Measurements from ENCODE around the gene UQCRC2.
A peak's percentile ranks its signal among the peaks of the same experiment; 100 is the strongest.
"Not testable (repeated sequence)": the region's sequence is repeated elsewhere in the genome, so short reads cannot be mapped to it uniquely, and the experiment has no call there.

The UQCRC2 gene

DNA sequence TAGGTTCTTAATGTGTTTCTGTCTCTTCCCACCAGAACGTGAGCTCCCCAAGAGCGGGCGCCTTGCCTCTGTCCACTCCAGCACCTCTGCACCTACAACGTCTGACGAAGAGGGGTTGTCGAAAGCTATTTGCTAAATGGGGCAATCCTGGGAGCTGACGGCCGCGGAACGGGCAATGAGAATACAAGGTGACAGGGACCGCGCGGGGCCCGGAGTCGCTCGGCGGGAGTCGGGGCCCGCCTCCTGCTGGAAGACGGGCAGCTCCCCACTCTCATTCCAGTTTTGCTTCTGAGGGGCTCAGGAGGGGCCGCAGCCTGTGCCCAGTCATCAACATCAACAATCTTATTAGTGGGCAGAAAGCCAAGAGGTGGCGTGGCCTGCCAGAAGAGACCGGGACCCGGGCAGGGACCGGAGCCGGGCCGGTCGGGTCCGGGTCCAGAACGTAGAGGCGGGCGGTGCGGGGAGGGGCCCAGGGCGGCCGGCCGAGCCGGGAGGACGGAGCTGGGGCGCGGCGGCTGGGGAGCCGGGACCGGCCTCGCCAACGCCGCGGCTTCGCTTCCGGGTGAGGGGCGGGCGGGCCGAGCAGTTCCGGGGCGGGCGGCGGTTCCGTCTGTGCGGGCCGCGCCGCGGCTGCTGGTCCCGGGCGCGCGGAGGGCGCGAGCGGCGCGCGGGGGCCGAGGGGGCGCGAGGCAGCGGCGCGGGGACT is 54.5 kb downstream of the UQCRC2 start, which contains the start of gene MOSMO:
MOSMO (plus strand) TSS at position 603 of the 706 bp plus-strand sequence. CDS start 191 bp downstream, outside the sequence.
- DNase-seq, result peak; percentile 84

DNA sequence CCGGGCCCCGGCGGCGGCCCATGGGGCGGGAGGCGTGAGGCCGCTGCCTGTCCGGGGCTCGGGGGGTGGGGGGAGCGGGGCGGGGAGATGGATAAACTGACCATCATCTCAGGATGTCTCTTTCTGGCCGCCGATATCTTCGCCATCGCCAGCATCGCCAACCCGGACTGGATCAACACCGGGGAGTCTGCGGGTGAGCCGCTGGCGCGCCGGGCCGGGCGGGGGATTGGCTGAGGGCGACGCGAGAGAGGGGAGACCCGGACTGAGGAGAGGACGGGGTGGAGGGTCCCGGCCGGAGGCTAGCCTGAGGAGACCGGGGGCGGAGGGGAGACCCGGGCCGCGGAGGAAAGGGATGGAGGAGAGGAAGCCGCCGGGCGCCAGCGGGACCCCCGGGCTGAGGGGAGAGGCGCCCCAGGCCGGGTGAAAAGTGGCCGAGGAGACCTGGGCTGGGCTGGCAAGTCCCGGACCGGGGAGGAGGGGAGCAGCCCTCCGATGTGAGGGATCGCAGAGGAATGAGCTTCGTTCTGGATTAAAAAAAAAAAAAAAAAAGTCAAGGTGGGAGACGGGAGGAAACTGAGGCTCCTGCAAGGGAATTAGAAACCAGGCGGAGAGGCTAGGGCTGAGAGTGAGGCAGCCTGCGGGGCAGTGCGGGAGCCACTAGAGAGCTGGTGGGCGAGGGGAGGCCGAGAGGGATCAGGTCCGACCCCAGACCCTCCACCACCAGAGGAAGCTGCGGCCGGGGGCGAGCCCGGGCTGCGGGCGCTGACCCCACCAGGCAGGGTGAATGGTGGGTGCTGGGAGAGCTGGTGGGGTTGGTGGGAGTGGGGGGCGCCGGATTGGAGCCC is 55.3 kb downstream of the UQCRC2 start:
- DNase-seq, result peak; percentile 71

DNA sequence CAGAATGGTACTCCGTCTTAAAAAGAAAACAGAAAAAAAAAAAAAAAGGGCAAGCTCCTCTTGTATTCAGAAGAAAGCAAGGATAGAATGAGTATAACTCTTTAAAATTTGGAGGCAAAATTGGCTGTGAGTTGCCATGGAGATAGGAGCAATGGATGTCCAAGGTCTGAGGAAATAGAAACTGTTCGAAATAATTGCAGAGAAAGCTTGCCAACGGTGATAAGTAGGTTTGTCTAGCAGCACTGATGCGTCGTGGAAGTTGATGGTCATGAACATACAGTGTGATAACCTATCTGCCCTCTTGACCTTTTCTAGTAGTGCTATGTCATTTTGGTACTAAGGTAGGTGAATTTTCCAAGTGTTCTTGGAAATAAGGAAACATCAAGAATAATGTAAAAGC is 57.7 kb downstream of the UQCRC2 start:
- DNase-seq, result no peak

DNA sequence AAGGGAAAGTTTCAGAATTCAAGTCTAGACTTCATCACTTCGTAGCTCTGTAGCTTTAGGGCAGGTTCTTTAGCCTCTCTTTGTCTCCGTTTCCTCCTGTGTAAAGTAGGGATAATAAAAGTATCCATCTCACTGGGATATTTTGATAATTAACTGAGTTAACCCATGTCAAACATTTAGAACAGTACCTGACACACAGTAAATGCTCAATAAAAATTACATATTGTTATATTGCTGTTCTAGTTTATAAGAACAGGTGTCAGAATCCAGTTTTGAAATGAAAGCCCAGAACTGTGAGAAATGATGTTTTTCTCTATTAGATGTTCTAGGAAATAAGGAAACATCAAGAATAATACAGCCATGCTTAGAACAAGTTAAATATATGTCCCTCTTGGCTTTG is 59.1 kb downstream of the UQCRC2 start:
- DNase-seq, result no peak

DNA sequence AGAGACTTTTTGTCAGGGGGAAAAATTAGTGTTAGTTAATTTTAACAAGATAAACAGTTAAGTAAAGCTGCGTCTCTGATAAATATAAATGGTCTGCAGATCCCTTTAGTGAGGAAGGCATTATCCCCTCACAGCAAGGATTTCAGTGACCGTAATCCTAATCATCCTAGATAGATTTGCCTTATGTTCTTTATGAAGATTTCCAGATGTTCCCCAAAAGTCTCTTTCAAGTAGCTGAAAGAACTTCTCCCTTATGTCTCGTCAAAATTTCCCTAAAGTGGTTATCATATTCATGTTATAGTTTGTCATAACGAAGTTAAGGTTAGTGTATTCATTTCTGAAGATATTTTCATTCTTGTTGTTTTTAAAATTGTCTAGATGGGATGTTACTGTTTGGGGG is 60.3 kb downstream of the UQCRC2 start:
- DNase-seq, result no peak

DNA sequence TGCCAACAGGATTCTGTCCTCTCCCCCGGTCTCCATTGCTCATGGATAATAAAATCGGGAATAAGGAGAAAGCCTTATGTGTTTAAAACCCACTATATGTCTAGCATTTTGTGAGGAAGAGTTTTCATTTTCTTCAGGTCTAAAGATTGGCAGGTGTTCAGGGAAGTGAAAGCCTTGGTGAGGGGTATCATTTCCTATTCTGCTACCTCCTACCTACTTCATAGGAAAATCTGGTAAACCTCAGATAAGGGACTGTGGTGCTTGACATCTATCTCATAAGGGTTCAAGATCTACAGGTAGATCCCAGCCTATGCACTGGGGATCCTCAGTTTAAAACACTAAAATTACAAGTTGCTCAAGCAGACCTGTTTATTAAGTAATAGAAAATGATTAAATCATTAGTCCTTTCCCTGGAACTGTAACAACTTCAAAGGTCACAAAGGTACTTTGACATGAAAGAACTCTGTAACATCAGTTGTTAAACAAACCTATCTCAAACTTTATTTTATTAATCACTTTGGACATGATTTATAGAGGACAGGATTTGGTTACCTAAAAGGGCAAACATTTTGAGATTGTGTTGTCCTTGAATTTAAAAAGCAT is 61.2 kb downstream of the UQCRC2 start:
- DNase-seq, result no peak

DNA sequence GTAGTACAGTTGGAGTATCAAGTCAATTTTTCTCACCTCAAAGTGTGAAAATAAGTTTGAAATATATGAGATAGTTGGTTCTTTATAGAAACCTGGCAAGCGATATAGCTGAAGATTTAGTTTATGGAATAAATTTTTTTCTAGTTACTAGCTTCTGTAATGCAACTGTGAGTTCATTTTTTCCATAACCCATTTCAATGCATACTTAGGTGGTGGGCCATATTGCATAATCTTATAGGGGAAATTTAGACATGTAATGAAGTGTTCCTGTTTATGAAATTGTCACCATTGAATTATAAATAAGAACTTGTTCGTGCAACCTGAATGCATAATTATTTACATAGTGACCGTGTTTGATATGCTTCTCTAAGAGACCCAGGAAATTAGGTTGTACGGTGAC is 63.8 kb downstream of the UQCRC2 start:
- DNase-seq, result no peak

DNA sequence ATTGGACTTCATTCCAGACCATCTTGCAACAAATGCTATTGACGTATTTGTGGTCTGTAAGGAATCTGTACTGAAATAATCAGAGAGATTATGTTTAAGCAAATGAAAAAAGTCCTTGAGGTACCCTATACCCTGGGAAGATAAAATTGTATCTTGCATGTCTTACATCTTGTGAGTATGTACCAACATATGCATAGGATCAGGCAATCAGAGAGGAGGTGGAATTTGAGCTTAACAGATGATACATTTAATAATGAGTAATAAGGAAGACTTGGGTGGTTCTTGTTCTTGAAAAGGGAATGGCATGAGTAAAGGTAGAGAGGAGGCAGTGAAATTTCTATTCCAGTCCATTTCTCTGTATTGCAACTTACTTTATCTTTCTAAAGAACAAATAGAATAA is 65.4 kb downstream of the UQCRC2 start:
- DNase-seq, result no peak

DNA sequence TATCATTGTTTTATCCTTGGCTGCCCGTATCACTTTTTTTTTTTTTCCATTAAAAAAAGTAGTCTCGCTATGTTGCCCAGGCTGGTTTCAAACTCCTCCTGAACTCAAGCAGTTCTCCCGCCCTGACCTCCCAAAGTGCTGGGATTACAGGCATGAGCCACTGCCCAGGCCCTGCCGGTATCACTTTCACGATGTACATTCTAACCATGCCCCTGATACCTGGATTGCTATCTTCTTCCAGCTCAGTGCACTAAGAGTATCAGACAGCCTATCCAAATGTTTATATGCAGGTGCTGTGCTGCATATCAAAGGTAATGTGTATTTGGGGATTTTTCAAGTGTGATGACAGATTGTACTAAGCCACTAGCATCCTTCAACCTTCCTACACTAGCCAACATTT is 69.0 kb downstream of the UQCRC2 start:
- DNase-seq, result no peak

DNA sequence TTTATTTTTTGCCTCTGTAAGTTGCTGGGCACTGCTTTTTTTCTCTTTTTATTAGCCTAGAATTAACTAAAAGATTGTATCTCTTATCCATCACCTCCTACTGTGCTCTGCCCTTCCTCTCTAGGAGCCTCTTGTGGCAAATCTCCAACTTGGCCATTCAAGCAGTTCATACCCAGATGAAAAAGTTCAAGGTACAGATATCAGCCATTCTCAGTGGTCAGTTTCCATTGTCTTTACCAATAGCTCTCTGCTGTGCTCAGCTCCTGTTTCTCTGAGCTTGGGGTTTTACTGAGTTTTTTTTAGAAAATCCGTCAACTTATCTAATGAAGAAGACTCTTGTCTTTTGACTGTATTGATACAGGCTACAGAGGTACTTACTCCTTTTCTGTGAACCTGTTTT is 70.3 kb downstream of the UQCRC2 start:
- DNase-seq, result no peak

DNA sequence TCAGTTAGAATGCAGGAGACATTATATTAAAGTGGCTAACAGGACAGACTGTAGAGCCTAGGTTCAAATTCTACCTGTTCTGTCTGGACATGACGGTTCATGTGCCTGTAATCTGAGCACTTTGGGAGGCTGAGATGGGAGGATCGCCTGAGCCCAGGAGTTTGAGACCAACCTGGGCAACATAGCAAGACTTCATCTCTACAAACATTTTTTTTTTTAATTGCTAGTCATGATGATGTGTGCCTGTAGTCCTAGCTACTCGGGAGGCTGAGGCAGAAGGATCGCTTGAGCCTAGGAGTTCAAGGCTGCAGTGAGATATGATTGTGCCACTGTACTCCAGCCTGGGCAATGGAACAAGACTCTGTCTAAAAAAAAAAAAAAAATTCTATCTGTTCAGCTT is 71.6 kb downstream of the UQCRC2 start:
- DNase-seq, result not testable (repeated sequence)

DNA sequence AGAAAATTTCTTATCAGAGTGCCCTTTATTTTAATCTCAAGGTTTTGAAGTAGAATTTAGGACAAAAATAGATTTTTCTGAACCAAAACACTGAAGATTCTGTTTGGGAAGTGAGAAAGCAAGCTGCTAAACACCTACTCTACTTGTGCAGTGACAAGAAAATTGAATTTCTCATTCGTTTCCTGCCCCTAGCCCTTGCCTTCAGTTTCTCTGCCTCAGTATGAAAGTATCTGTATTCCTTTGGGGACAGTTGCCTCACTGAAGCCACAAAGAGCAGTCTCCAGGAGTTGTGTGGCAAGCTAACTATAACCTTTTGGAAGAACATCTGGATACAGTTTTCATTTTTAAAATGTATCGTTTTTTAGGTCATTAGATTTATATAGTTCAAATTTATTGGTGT is 74.5 kb downstream of the UQCRC2 start:
- DNase-seq, result no peak

DNA sequence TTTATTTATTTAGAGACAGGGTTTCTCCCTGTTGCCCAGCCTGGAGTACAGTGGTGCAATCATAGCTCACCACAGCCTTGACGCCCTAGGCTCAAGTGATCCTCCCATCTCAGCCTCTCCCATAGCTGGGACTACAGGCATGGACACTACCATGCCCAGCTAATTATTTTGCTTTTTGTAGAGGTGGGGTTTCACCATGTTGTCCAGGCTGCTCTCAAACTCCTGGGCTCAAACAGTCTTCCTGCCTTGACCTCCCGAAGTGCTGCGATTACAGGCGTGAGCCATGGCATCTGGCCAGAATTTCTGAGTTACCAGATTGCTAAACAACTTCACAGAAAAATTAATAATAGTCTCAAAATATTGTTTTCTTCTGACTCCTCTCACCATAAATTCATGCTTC is 76.5 kb downstream of the UQCRC2 start:
- DNase-seq, result no peak

DNA sequence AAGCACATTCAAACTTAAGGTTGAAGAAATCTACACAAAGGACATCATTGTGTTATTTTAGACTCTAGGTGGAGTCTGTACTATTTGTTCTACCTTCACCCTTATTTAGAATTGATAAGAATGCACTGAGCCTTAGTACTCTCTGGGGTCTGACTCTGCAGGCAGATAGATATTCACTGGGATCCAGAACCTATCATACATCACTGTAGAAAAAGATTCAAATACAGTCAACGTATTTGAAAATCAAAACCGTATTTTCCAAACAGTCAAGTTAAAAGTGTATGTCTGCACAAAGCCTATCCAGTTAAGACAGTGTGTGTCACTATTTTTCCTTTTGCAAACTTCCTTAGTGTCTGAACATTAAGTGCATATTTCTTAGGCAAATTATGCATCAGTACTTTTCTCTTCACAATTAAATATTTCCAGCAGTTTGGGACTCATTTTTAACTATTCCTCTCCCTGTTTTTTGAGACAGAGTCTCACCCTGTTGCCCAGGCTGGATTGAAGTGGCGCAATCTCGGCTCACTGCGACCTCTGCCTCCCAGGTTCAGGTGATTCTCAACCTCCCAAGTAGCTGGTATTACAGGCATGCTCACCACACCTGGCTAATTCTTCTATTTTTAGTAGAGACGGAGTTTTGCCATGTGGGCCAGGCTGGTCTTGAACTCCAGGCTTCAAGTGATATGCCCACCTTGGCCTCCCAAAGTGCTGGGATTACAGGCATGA is 77.1 kb downstream of the UQCRC2 start:
- DNase-seq, result no peak

DNA sequence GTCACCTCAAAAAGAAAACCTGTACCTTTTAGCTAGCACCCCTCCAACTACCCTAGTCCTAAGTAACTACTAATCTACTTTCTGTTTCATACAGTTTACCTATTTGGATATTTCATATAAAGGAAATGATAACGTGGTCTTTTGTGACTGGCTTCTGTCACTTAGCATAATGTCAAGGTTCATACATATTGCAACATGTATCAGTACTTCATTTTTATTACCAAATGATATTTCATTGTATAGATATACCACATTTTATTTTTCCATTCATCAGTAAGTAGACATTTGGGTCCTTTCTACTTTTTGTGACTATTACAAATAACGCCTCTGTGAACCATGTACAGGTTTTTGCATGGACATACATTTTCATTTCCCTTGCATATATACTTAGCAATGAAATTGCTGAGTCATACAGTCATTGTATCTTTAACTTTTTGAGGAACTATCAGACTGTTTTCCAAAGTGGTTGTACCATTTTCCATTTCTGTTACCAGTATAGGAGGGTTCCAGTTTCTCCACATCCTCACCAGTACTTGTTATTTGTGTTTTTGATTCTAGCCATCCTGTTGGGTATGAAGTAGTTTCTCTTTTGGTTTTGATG is 78.4 kb downstream of the UQCRC2 start:
- DNase-seq, result no peak
